ENCODE measurements around the gene CACNA1I.

CACNA1I gene

DNA sequence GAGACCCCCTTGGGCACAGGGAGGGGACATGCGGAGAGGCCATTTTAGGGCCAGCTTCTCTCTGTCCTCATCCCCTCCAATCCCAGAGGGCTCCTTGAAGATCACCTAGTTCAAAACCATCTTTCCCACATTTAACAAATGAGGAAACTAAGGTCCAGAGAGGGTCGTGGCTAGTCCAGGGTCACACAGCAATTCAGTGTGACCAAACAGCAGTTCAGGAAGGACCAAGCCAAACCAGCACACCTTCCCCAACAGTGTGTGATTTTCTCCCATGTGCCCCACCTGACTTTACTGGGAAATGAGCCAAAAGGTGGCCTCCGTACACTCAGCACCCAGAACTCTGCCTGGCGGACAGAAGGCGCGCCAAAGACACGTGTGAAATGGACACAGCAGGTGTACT lies 51.3 kb downstream of the CACNA1I start:
- no peak overlapping the region for H3K27ac ChIP-seq (ENCODE audit: insufficient read depth, low read length, poor library complexity, severe bottlenecking)
- no peaks in the 10 kb centered on the region for H3K27me3 ChIP-seq (replicated peaks; ENCODE audit: control insufficient read depth, insufficient read depth, low read length, poor library complexity, severe bottlenecking)
- no peak overlapping the region for H3K4me3 ChIP-seq (ENCODE audit: insufficient read depth, low read depth, low read length, poor library complexity, severe bottlenecking)
- DNase-seq: no peak
- H3K4me1 ChIP-seq (ENCODE audit: control insufficient read depth, insufficient read depth, low read length, poor library complexity, severe bottlenecking): no peaks in the 10 kb centered on the region
- H3K36me3 ChIP-seq (ENCODE audit: control insufficient read depth, insufficient read depth, low read length): no peaks in the 10 kb centered on the region
- no peaks in the 10 kb centered on the region for H3K9me3 ChIP-seq (ENCODE audit: control insufficient read depth, low read length)

DNA sequence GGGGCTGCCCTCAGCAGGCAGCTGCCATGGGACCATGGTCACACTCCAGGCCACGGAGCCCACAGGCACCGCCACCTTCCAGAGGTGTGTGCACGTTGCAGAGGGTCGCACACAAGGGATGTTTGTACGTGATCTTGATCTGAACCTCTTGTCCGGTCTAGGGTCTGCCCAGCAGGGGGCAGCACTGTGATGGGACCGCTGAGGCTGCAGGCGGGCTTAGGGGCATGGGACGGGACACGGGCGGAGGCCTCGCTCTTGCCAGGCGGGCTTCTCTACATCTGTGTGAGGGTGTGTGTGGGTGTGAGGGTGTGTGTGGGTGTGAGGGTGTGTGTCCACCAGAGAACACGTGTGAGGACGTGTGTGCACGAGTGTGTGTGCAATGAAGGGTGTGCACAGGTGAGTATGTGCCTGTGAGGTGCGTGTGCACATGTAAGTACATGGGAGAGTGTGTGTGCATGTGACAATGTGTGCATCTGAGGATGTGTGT lies 52.4 kb downstream of the CACNA1I start:
- Histone ChIP-seq H3K4me1 (ENCODE audit: control insufficient read depth, insufficient read depth, low read length, poor library complexity, severe bottlenecking) (no peaks in the 10 kb centered on the region), H3K36me3 (ENCODE audit: control insufficient read depth, insufficient read depth, low read length) (no peaks in the 10 kb centered on the region), H3K27me3 (replicated peaks; ENCODE audit: control insufficient read depth, insufficient read depth, low read length, poor library complexity, severe bottlenecking) (no peaks in the 10 kb centered on the region), H3K9me3 (ENCODE audit: control insufficient read depth, low read length) (no peaks in the 10 kb centered on the region), H3K4me3 (ENCODE audit: insufficient read depth, low read depth, low read length, poor library complexity, severe bottlenecking) (no peak overlapping the region), H3K27ac (ENCODE audit: insufficient read depth, low read length, poor library complexity, severe bottlenecking) (no peak overlapping the region)
- DNase-seq: peak; percentile 37 to 56 (median 49)

DNA sequence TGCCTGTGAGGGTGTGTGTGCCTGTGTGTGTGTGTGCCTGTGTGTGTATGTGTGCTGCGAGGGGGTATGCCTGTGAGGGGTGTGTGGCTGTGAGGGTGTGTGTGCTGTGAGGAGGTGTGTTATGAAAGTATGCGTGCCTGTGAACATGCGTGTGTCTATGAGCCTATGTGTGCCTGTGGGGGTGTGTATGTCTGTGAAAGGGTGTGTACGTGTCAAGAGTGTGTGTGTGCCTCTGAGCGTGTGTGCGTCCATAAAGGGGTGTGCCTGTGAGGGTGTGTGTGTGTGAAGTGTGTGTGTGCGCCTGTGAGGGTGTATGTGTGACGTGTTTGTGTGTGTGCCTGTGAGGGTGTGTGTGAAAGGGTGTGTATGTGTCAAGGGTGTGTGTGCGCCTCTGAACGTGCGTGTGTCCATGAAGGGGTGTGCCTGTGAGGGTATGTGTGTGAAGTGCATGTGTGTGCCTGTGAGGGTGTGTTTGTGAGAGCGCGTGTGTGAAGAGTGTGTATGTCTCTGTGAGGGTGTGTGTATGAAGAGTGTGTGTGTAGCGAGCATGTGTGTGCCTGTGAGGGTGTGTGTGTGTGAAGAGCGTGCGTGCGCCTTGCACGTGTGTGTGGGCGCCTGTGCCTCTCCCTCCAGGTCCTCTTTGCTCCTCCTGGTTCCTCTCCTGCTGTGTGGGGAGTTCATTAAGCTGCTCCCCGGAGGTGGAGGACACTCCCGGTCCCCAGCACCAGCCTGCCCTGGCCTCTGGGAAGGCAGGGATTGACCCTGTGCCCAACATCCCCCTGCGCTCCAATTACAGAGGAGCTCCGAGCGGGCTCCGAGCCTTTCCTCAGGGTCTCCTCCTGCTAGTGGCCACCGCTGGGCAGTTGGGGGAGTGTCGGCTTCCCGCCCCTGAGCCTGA lies 53.3 kb downstream of the CACNA1I start:
- Histone ChIP-seq H3K9me3 (ENCODE audit: control insufficient read depth, low read length) (no peaks in the 10 kb centered on the region), H3K36me3 (ENCODE audit: control insufficient read depth, insufficient read depth, low read length) (no peaks in the 10 kb centered on the region), H3K27ac (ENCODE audit: insufficient read depth, low read length, poor library complexity, severe bottlenecking) (no peak overlapping the region), H3K4me1 (ENCODE audit: control insufficient read depth, insufficient read depth, low read length, poor library complexity, severe bottlenecking) (no peaks in the 10 kb centered on the region), H3K27me3 (replicated peaks; ENCODE audit: control insufficient read depth, insufficient read depth, low read length, poor library complexity, severe bottlenecking) (no peaks in the 10 kb centered on the region), H3K4me3 (ENCODE audit: insufficient read depth, low read depth, low read length, poor library complexity, severe bottlenecking) (no peak overlapping the region)
- DNase-seq: no peak

DNA sequence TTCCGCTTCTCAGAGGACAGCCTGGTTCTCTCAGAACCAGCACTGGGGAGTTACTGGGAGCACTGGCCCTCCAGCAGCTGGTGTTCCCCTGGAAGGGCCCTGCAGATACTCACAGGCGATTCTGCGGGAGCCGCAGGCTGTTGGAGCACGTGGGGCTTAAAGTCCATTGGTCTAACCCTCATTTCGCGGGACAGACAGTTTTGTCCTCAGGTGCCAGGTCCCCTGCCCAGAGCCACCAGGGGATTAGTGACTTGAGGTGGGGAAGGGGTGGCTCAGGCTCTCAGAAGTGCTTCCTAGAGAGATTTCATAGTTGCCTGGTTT lies 53.9 kb downstream of the CACNA1I start:
- no peak for DNase-seq
- H3K4me1 ChIP-seq (ENCODE audit: control insufficient read depth, insufficient read depth, low read length, poor library complexity, severe bottlenecking): no peaks in the 10 kb centered on the region
- H3K27me3 ChIP-seq (replicated peaks; ENCODE audit: control insufficient read depth, insufficient read depth, low read length, poor library complexity, severe bottlenecking): no peaks in the 10 kb centered on the region
- H3K9me3 ChIP-seq (ENCODE audit: control insufficient read depth, low read length): no peaks in the 10 kb centered on the region
- no peak overlapping the region for H3K4me3 ChIP-seq (ENCODE audit: insufficient read depth, low read depth, low read length, poor library complexity, severe bottlenecking)
- H3K27ac ChIP-seq (ENCODE audit: insufficient read depth, low read length, poor library complexity, severe bottlenecking): no peak overlapping the region
- no peaks in the 10 kb centered on the region for H3K36me3 ChIP-seq (ENCODE audit: control insufficient read depth, insufficient read depth, low read length)

DNA sequence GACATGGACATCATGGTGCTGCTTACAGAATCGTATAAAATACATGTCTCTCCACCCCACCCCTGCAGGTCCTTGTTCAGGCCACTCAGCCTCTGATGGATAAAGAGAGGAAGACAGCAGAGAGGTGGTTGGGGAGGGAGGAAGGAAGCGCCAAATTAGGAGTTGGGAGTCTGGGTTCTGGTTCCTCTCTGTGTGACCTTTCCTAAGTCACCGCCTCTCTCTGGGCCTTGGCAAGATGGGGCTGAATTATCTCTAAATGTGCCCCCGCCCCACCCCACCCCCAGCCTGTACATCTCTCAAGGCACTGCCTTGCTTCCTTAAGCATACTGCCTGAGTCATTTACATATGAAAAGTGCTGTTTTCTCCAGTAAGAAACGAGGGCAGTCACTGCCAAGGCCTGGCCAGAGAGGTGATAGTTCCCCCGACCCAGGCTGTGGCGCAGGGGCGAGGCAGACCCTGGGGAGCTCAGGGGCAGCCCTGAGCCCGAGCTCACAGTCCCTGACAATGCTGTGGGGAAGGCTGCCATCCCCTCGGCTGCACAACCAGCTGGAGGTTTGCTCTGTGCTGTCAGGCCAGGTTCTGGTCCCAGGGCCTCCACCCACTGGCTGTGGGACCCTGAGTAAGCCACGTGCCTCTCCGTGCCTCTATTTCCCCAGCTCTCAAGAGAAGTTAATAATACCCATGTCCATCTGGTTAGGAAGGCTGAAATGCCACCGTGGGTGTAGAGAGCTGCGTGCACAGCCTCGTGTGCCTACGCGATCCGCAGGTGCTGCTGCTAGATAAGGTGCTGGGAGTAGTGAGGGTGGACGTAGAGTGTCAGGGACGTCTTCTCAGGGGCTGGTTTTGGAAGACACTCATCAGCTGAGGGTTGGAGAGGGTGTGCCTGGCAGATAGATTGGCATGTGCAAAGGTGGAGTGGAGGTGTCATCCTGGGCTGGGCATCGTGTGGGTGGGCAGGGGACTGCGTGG lies 55.3 kb downstream of the CACNA1I start:
- no peaks in the 10 kb centered on the region for H3K27me3 ChIP-seq (replicated peaks; ENCODE audit: control insufficient read depth, insufficient read depth, low read length, poor library complexity, severe bottlenecking)
- H3K4me1 ChIP-seq (ENCODE audit: control insufficient read depth, insufficient read depth, low read length, poor library complexity, severe bottlenecking): no peaks in the 10 kb centered on the region
- H3K36me3 ChIP-seq (ENCODE audit: control insufficient read depth, insufficient read depth, low read length): no peaks in the 10 kb centered on the region
- H3K4me3 ChIP-seq (ENCODE audit: insufficient read depth, low read depth, low read length, poor library complexity, severe bottlenecking): no peak overlapping the region
- DNase-seq: no peak
- no peak overlapping the region for H3K27ac ChIP-seq (ENCODE audit: insufficient read depth, low read length, poor library complexity, severe bottlenecking)
- H3K9me3 ChIP-seq (ENCODE audit: control insufficient read depth, low read length): no peaks in the 10 kb centered on the region

DNA sequence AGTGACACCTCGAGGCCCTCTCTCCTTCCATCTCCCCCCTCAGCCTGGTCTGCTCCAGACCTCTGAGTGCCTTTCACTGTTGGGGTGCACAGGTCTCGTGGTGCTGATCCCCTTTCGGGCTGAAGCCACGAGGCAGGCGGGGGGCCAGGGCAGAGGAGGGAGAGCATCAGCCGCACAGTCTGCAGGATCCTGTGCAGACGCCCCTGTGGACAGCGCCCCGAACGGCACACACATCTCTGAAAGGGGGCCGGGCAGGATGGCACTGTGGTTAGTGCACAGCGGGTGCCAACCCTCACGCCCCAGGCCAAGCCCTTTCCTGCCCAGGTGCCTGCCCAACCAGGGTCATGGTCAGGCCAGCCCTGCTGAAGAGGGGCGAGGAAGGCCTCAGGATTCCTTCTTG lies 56.7 kb downstream of the CACNA1I start:
- Histone ChIP-seq H3K9me3 (ENCODE audit: control insufficient read depth, low read length) (no peaks in the 10 kb centered on the region), H3K4me3 (ENCODE audit: insufficient read depth, low read depth, low read length, poor library complexity, severe bottlenecking) (no peak overlapping the region), H3K4me1 (ENCODE audit: control insufficient read depth, insufficient read depth, low read length, poor library complexity, severe bottlenecking) (no peaks in the 10 kb centered on the region), H3K27ac (ENCODE audit: insufficient read depth, low read length, poor library complexity, severe bottlenecking) (no peak overlapping the region), H3K36me3 (ENCODE audit: control insufficient read depth, insufficient read depth, low read length) (no peaks in the 10 kb centered on the region), H3K27me3 (replicated peaks; ENCODE audit: control insufficient read depth, insufficient read depth, low read length, poor library complexity, severe bottlenecking) (no peaks in the 10 kb centered on the region)
- no peak for DNase-seq

DNA sequence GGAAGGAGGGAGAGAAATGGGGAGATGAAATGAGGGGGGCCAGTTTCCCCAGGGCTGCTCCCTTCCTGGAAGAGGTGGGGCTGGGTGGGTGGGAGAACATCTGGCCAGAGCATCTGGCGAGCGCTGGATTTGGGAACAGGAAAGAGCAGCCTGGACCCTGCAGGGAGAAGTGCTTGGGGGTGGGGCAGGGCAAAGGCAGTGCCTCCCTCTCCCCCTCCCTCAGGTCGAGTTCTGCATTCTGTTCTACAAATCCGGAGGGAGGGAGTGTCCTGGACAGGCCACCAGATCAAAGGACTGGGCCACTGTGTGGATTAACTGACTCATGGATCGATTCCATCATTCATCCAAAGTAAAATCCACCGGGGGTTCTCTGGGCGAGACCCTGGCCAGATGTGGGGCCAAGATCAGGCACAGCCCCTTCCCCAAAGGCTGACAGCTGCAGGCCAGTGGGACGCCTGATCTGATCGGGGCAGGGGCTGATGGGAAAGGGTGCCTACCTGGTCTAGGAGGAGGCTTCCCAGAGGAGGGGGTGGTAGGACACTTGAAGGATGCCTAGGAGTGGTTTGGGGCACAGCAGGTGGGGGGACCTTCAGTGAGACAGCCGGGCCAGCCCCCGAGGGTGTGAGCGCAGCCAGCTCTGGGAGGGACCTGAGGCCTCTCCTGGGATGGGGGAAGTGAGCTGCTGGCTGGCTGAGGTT lies 57.5 kb downstream of the CACNA1I start:
- Histone ChIP-seq H3K9me3 (ENCODE audit: control insufficient read depth, low read length) (no peaks in the 10 kb centered on the region), H3K4me3 (ENCODE audit: insufficient read depth, low read depth, low read length, poor library complexity, severe bottlenecking) (no peak overlapping the region), H3K36me3 (ENCODE audit: control insufficient read depth, insufficient read depth, low read length) (no peaks in the 10 kb centered on the region), H3K27ac (ENCODE audit: insufficient read depth, low read length, poor library complexity, severe bottlenecking) (no peak overlapping the region), H3K27me3 (replicated peaks; ENCODE audit: control insufficient read depth, insufficient read depth, low read length, poor library complexity, severe bottlenecking) (no peaks in the 10 kb centered on the region), H3K4me1 (ENCODE audit: control insufficient read depth, insufficient read depth, low read length, poor library complexity, severe bottlenecking) (no peaks in the 10 kb centered on the region)
- DNase-seq: no peak

DNA sequence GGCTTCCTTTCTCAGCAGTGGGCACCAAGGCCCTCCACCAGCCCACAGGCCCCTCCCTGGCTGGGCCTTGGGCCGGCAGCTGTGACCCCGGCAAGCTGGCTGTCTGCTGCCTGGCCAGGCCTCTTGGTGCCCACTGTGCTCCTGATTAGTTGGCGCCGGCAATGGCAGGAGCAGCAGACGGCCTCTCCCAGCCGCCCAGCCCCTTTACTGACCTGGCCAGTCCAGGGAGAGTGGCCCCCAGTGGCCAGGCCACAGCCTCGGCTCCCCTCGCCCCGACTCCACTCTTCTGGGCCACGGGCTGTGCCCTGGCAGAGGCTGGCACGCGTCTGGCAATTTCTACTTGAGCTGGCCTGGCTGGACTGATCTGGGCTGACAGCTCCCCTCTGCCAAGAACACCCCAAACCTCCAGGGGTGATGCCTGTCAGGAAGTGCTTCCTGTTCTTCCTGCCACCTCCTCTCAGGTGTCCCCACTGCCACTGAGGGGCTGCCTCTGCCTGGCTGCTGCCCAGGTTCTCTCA lies 58.1 kb downstream of the CACNA1I start:
- Histone ChIP-seq H3K4me1 (ENCODE audit: control insufficient read depth, insufficient read depth, low read length, poor library complexity, severe bottlenecking) (no peaks in the 10 kb centered on the region), H3K36me3 (ENCODE audit: control insufficient read depth, insufficient read depth, low read length) (no peaks in the 10 kb centered on the region), H3K27ac (ENCODE audit: insufficient read depth, low read length, poor library complexity, severe bottlenecking) (no peak overlapping the region), H3K27me3 (replicated peaks; ENCODE audit: control insufficient read depth, insufficient read depth, low read length, poor library complexity, severe bottlenecking) (no peaks in the 10 kb centered on the region), H3K9me3 (ENCODE audit: control insufficient read depth, low read length) (no peaks in the 10 kb centered on the region), H3K4me3 (ENCODE audit: insufficient read depth, low read depth, low read length, poor library complexity, severe bottlenecking) (no peak overlapping the region)
- DNase-seq: no peak

DNA sequence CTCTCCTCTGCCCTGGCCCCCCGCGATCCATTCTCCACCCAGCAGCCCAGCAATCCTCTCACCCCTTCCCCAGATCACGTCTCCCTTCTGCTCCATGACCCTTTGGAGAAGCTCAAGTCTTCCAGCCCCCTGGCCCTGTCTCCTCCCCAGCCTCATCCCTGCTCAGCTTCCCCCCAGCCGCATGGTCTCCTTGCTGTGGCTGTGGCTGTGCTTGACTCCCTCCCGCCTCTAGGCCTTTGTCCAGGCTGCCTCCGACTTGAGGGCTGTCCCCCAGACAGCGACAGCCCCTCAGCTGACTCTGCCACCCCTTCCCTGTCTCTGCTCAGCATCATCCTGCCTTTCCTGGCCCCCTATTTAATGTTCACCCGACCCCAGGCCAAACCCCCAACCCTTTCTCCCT lies 59.3 kb downstream of the CACNA1I start:
- no peak for DNase-seq
- H3K4me1 ChIP-seq (ENCODE audit: control insufficient read depth, insufficient read depth, low read length, poor library complexity, severe bottlenecking): no peaks in the 10 kb centered on the region
- H3K27me3 ChIP-seq (replicated peaks; ENCODE audit: control insufficient read depth, insufficient read depth, low read length, poor library complexity, severe bottlenecking): no peaks in the 10 kb centered on the region
- H3K4me3 ChIP-seq (ENCODE audit: insufficient read depth, low read depth, low read length, poor library complexity, severe bottlenecking): no peak overlapping the region
- H3K27ac ChIP-seq (ENCODE audit: insufficient read depth, low read length, poor library complexity, severe bottlenecking): no peak overlapping the region
- H3K36me3 ChIP-seq (ENCODE audit: control insufficient read depth, insufficient read depth, low read length): no peaks in the 10 kb centered on the region
- H3K9me3 ChIP-seq (ENCODE audit: control insufficient read depth, low read length): no peaks in the 10 kb centered on the region
